Osteoblast (primary cell): ENCODE measurements around the gene EPHX1. TPM values are rescaled to one million over a fixed set of nuclear protein-coding genes. Genes with fewer than 3 reads are reported as not detected.
"Not testable (repeated sequence)": the region's sequence is repeated elsewhere in the genome, so short reads cannot be mapped to it uniquely, and the experiment has no call there.

Source experiments
- DNase-seq: peaks from one replicate; pipeline ENCODE4 v3.0.0; 2011; ENCODE audit warnings: low spot score, mixed read lengths; ENCODE audit not compliant: insufficient read length; ENCODE audit errors: missing footprints
- H2AFZ ChIP-seq: 2 replicates; pipeline ENCODE4 v1.6.0; 2011; ENCODE audit warnings: mild to moderate bottlenecking, low read length
- H3K27ac ChIP-seq: 2 replicates; pipeline ENCODE4 v1.5.1; 2011; ENCODE audit warnings: mild to moderate bottlenecking, low read depth, low read length, moderate library complexity
- H3K27me3 ChIP-seq: 2 replicates; pipeline ENCODE4 v1.6.0; 2012; ENCODE audit warnings: mild to moderate bottlenecking, control low read depth, inconsistent platforms, low read length, moderate library complexity; ENCODE audit not compliant: insufficient read depth
- H3K36me3 ChIP-seq: 2 replicates; pipeline ENCODE4 v1.5.1; 2011; ENCODE audit warnings: mild to moderate bottlenecking, low read length, control low read depth, moderate library complexity; ENCODE audit not compliant: insufficient read depth
- H3K4me1 ChIP-seq: 2 replicates; pipeline ENCODE4 v1.5.1; 2011; ENCODE audit warnings: mild to moderate bottlenecking, low read length, control low read depth, moderate library complexity; ENCODE audit not compliant: insufficient read depth
- H3K4me2 ChIP-seq: 2 replicates; pipeline ENCODE4 v1.6.0; 2011; ENCODE audit warnings: mild to moderate bottlenecking, low read length; ENCODE audit not compliant: insufficient read depth
- H3K4me3 ChIP-seq: fragments of 200-600 bp; sonication (generic); 3 replicates; pipeline ENCODE4 v1.5.1; 2012; ENCODE audit warnings: mild to moderate bottlenecking, low read length, inconsistent platforms; ENCODE audit not compliant: insufficient read depth
- H3K79me2 ChIP-seq: 2 replicates; pipeline ENCODE4 v1.6.0; 2012; ENCODE audit warnings: mild to moderate bottlenecking, low read length, control low read depth, inconsistent platforms; ENCODE audit not compliant: insufficient read depth
- H3K9me3 ChIP-seq: 2 replicates; pipeline ENCODE4 v1.5.1; 2011; ENCODE audit warnings: low read depth, low read length, control low read depth
- H4K20me1 ChIP-seq: 2 replicates; pipeline ENCODE4 v1.6.0; 2012; ENCODE audit warnings: mild to moderate bottlenecking, low read length, control low read depth; ENCODE audit not compliant: insufficient read depth
- total RNA-seq: library from RNA; depleted of rRNA; stranded (reverse); fragments of >200 nt; gene quantifications from 2 replicates; pipeline ENCODE4 v1.2.3, GENCODE V29; 2012
- TF ChIP-seq, protein P1 (sequence below): IDR thresholded peaks from 2 replicates; pipeline ENCODE4 v1.5.1; 2011; ENCODE audit warnings: mild to moderate bottlenecking, low read depth, low read length, moderate library complexity; ENCODE audit errors: extremely low read depth

Gene EPHX1
- total RNA-seq, 1 donor: 67.0 TPM

DNA sequence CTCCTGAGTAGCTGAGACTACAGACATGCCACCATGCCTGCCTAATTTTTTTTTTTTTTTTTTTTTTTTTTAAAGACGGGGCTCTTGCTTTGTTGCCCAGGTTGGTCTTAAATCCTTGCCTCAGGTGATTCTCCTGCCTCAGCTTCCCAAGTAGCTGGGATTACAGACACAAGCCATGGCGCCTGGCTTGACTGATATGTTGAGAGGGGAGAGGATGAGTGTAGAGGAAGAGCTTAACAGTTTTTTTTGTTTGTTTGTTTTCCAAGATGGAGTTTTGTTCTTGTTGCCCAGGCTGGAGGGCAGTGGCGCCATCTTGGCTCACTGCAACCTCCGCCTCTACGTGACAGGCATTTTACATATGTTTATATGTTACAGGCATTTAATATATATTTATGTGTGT, 29.8 kb upstream of the EPHX1 start:
- DNase-seq: no peak
- Histone ChIP-seq H3K36me3 (peaks cover 4% of the 10 kb centered on the region), H3K4me3 (no peak overlapping the region), H3K4me1 (peaks cover 21% of the 10 kb centered on the region), H3K27ac (no peak overlapping the region), H3K27me3 (no peaks in the 10 kb centered on the region), H3K4me2 (peak overlapping the region; percentile 85), H3K79me2 (peaks cover 68% of the 10 kb centered on the region), H2AFZ (no peak overlapping the region), H3K9me3 (no peaks in the 10 kb centered on the region), H4K20me1 (peaks cover 24% of the 10 kb centered on the region)
- TF ChIP-seq, protein P1, sequence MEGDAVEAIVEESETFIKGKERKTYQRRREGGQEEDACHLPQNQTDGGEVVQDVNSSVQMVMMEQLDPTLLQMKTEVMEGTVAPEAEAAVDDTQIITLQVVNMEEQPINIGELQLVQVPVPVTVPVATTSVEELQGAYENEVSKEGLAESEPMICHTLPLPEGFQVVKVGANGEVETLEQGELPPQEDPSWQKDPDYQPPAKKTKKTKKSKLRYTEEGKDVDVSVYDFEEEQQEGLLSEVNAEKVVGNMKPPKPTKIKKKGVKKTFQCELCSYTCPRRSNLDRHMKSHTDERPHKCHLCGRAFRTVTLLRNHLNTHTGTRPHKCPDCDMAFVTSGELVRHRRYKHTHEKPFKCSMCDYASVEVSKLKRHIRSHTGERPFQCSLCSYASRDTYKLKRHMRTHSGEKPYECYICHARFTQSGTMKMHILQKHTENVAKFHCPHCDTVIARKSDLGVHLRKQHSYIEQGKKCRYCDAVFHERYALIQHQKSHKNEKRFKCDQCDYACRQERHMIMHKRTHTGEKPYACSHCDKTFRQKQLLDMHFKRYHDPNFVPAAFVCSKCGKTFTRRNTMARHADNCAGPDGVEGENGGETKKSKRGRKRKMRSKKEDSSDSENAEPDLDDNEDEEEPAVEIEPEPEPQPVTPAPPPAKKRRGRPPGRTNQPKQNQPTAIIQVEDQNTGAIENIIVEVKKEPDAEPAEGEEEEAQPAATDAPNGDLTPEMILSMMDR: no peak

DNA sequence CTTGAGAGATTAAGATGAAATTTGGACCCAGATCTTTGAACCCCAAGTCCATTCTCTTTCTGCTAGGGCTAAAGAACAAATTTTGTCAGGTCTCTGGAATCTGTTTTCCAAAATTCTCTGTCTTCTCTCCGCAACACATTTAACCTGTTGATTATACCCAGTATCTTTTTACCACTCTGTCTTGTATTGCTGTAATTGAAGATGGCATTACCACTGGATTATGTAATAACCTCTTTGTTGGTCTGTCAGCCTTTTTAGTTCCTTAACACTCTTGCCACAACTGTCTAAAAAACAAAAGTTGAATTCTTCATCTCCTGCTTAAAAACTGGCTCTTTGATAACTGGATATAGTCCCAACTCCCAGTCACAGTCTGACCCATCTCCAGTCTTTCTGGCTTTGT, 29.3 kb upstream of the EPHX1 start:
- H3K4me2 ChIP-seq: no peak overlapping the region
- peaks cover 21% of the 10 kb centered on the region for H3K4me1 ChIP-seq
- peaks cover 8% of the 10 kb centered on the region for H3K36me3 ChIP-seq
- no peak overlapping the region for H3K27ac ChIP-seq
- no peak overlapping the region for H3K4me3 ChIP-seq
- no peaks in the 10 kb centered on the region for H3K27me3 ChIP-seq
- no peaks in the 10 kb centered on the region for H3K9me3 ChIP-seq
- no peak for DNase-seq
- H2AFZ ChIP-seq: no peak overlapping the region
- H4K20me1 ChIP-seq: peaks cover 24% of the 10 kb centered on the region
- TF ChIP-seq, protein P1: no peak
- peaks cover 70% of the 10 kb centered on the region for H3K79me2 ChIP-seq

DNA sequence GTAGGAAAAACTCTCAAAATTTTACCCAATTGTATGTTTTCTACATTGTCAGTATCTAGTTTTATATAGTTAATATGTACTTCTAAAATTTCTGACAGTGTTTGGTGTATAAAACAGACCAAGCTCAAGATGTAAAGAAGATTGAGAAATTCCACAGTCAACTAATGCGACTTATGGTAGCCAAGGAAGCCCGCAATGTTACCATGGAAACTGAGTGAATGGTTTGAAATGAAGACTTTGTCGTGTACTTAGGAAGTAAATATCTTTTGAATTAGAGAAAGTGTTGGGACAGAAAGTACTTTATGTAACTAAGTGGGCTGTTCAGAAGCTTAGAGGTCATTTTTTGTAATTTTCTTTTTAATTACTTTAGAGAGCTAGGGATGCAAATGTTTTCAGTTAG, 20.8 kb upstream of the EPHX1 start:
- H3K36me3 ChIP-seq: peaks cover 62% of the 10 kb centered on the region
- not testable (repeated sequence) for H3K9me3 ChIP-seq, H4K20me1 ChIP-seq, H3K27me3 ChIP-seq, H3K4me2 ChIP-seq, H2AFZ ChIP-seq, H3K4me3 ChIP-seq, H3K27ac ChIP-seq, DNase-seq, H3K4me1 ChIP-seq
- H3K79me2 ChIP-seq: peaks cover 40% of the 10 kb centered on the region

DNA sequence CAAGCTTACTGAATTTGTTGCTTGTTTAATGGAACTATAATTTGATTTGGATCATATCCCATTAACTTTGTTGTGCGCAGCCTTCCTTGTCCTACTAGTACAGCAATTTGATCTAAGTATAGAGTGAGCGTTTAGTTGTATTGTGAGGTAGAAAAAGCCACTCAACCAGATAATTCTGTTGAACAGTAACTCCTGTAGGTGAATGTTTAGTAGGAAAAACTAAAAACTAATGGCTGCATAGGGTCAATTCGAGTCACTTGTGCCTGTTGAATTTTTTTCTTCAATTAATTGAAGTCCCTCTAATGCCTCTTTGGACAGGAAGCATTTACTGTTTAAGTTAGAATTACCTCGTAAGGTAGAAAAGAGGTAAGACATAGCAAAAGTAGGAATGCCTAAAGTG, 15.0 kb upstream of the EPHX1 start:
- H4K20me1 ChIP-seq: peaks cover 2% of the 10 kb centered on the region
- H3K79me2 ChIP-seq: peaks cover 4% of the 10 kb centered on the region
- H3K4me3 ChIP-seq: no peak overlapping the region
- TF ChIP-seq, protein P1: no peak
- H2AFZ ChIP-seq: no peak overlapping the region
- H3K27me3 ChIP-seq: no peaks in the 10 kb centered on the region
- H3K9me3 ChIP-seq: no peaks in the 10 kb centered on the region
- H3K27ac ChIP-seq: no peak overlapping the region
- peaks cover 20% of the 10 kb centered on the region for H3K36me3 ChIP-seq
- no peak overlapping the region for H3K4me2 ChIP-seq
- DNase-seq: no peak
- no peaks in the 10 kb centered on the region for H3K4me1 ChIP-seq

DNA sequence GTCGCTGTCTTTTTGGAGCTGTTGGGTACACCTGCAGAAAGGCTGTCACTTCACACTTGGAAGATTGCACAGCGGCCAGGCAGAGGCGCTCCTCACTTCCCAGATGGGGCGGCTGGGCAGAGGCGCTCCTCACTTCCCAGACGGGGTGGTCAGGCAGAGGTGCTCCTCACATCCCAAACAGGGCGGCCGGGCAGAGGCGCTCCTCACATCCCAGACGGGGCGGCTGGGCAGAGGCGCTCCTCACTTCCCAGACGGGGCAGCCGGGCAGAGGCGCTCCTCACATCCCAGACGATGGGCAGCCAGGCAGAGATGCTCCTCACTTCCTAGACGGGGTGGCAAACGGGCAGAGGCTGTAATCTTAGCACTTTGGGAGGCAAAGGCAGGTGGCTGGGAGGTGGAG, 13.8 kb upstream of the EPHX1 start:
- DNase-seq, H3K9me3 ChIP-seq, H3K36me3 ChIP-seq, H3K79me2 ChIP-seq, H4K20me1 ChIP-seq, H2AFZ ChIP-seq, H3K27ac ChIP-seq, H3K4me2 ChIP-seq, H3K27me3 ChIP-seq, H3K4me1 ChIP-seq, H3K4me3 ChIP-seq: not testable (repeated sequence)

DNA sequence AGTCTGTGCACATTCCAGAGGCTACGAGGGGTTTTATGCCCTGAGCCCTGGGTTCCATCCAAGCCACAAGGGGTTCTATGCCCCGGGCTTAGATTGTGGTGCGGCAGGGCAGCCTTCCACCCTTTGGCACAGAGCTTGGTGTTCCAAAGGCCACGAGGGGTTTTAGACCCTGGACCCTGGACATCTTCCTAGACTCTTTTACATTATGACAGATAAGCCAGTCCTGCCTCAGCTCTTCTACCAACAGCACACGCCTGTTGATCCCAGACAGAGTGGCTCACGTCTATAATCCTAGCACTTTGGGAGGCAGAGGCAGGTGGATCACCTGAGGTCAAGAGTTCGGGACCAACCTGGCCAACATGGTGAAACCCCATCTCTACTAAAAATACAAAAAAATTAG, 8.8 kb upstream of the EPHX1 start:
- H3K27me3 ChIP-seq, H4K20me1 ChIP-seq, H3K4me3 ChIP-seq, H3K4me2 ChIP-seq, H3K27ac ChIP-seq, DNase-seq, H3K79me2 ChIP-seq, H3K9me3 ChIP-seq, H2AFZ ChIP-seq, H3K36me3 ChIP-seq, H3K4me1 ChIP-seq: not testable (repeated sequence)
